ENCODE results near the gene RGS3.
A peak's percentile ranks its signal among the peaks of the same experiment; 100 is the strongest.

DNA sequence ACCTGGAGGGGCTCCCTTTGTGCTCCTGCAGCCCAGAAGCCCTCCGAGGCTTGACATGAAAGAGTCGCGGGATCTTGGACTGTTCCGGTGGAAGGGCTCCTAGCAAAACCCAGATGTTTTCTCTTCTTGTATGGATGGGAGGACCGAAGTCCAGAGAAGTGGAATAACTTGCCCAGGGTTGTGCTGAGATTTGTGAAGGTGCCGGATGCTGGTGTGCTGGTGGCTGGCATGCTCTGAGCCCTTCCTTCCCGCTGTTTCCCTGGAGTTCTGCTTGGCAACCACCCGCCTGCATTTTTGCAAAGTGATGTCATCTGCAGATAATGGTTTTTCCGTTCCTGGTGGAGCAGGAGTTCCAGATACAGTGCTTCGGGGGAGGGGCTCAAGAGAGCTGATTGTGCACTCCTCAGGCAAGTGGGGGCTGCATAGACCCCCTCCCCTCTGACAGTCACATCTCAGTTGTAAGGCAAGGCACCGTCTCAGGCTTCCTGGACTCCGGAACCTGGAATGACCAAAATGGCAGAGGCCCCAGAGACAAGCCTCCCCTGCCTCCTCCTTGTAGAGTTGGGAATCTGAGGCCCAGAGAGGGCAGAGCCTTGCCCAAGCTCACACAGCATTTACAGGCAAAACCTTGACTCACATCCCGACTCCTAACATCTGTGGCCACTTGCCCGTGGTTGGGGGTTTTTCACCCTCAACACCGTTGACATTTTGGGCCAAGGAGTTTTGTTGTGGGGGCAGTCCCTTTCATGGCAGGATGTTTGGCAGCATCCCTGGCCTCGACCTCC is 157.0 kb downstream of the RGS3 start:
- TF ChIP-seq ZNF24 (IDR thresholded peaks at IDR 0.05) = no peak
- no peak for TF ChIP-seq EP300 (IDR thresholded peaks at IDR 0.05; ENCODE audit: low read depth in 2 of 2, low read length in 2 of 2)
- TF ChIP-seq EP300 (CRISPR knock-in tag; IDR thresholded peaks at IDR 0.05; ENCODE audit: borderline replicate concordance) = no peak
- no peak for TF ChIP-seq XBP1 (CRISPR knock-in tag; IDR thresholded peaks at IDR 0.05)
- no peak for TF ChIP-seq CEBPG (CRISPR knock-in tag; IDR thresholded peaks at IDR 0.05)
- TF ChIP-seq, protein P1, sequence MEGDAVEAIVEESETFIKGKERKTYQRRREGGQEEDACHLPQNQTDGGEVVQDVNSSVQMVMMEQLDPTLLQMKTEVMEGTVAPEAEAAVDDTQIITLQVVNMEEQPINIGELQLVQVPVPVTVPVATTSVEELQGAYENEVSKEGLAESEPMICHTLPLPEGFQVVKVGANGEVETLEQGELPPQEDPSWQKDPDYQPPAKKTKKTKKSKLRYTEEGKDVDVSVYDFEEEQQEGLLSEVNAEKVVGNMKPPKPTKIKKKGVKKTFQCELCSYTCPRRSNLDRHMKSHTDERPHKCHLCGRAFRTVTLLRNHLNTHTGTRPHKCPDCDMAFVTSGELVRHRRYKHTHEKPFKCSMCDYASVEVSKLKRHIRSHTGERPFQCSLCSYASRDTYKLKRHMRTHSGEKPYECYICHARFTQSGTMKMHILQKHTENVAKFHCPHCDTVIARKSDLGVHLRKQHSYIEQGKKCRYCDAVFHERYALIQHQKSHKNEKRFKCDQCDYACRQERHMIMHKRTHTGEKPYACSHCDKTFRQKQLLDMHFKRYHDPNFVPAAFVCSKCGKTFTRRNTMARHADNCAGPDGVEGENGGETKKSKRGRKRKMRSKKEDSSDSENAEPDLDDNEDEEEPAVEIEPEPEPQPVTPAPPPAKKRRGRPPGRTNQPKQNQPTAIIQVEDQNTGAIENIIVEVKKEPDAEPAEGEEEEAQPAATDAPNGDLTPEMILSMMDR (CRISPR knock-in tag; IDR thresholded peaks at IDR 0.05) = no peak
- TF ChIP-seq ZNF234 (CRISPR knock-in tag; conservative IDR thresholded peaks at IDR 0.05) = no peak
- TF ChIP-seq TCF12 (IDR thresholded peaks at IDR 0.05) = no peak
- no peak for TF ChIP-seq TCF12 (CRISPR knock-in tag; IDR thresholded peaks at IDR 0.05)
- no peak for TF ChIP-seq HHEX (CRISPR knock-in tag; IDR thresholded peaks at IDR 0.05)
- TF ChIP-seq, protein P2, sequence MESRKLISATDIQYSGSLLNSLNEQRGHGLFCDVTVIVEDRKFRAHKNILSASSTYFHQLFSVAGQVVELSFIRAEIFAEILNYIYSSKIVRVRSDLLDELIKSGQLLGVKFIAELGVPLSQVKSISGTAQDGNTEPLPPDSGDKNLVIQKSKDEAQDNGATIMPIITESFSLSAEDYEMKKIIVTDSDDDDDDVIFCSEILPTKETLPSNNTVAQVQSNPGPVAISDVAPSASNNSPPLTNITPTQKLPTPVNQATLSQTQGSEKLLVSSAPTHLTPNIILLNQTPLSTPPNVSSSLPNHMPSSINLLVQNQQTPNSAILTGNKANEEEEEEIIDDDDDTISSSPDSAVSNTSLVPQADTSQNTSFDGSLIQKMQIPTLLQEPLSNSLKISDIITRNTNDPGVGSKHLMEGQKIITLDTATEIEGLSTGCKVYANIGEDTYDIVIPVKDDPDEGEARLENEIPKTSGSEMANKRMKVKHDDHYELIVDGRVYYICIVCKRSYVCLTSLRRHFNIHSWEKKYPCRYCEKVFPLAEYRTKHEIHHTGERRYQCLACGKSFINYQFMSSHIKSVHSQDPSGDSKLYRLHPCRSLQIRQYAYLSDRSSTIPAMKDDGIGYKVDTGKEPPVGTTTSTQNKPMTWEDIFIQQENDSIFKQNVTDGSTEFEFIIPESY (CRISPR knock-in tag; IDR thresholded peaks at IDR 0.05) = no peak
- TF ChIP-seq, protein P3, sequence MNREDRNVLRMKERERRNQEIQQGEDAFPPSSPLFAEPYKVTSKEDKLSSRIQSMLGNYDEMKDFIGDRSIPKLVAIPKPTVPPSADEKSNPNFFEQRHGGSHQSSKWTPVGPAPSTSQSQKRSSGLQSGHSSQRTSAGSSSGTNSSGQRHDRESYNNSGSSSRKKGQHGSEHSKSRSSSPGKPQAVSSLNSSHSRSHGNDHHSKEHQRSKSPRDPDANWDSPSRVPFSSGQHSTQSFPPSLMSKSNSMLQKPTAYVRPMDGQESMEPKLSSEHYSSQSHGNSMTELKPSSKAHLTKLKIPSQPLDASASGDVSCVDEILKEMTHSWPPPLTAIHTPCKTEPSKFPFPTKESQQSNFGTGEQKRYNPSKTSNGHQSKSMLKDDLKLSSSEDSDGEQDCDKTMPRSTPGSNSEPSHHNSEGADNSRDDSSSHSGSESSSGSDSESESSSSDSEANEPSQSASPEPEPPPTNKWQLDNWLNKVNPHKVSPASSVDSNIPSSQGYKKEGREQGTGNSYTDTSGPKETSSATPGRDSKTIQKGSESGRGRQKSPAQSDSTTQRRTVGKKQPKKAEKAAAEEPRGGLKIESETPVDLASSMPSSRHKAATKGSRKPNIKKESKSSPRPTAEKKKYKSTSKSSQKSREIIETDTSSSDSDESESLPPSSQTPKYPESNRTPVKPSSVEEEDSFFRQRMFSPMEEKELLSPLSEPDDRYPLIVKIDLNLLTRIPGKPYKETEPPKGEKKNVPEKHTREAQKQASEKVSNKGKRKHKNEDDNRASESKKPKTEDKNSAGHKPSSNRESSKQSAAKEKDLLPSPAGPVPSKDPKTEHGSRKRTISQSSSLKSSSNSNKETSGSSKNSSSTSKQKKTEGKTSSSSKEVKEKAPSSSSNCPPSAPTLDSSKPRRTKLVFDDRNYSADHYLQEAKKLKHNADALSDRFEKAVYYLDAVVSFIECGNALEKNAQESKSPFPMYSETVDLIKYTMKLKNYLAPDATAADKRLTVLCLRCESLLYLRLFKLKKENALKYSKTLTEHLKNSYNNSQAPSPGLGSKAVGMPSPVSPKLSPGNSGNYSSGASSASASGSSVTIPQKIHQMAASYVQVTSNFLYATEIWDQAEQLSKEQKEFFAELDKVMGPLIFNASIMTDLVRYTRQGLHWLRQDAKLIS (CRISPR knock-in tag; IDR thresholded peaks at IDR 0.05) = no peak
- TF ChIP-seq JUND (CRISPR knock-in tag; IDR thresholded peaks at IDR 0.05) = peak; percentile 97
- TF ChIP-seq, protein P4, sequence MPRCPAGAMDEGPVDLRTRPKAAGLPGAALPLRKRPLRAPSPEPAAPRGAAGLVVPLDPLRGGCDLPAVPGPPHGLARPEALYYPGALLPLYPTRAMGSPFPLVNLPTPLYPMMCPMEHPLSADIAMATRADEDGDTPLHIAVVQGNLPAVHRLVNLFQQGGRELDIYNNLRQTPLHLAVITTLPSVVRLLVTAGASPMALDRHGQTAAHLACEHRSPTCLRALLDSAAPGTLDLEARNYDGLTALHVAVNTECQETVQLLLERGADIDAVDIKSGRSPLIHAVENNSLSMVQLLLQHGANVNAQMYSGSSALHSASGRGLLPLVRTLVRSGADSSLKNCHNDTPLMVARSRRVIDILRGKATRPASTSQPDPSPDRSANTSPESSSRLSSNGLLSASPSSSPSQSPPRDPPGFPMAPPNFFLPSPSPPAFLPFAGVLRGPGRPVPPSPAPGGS (CRISPR knock-in tag; IDR thresholded peaks at IDR 0.05) = no peak
- TF ChIP-seq RAD21 (CRISPR knock-in tag; IDR thresholded peaks at IDR 0.05) = 0 out of 2 replicates have a peak, but pooled peaks have one; percentile 20
- no peak for TF ChIP-seq HNRNPLL (IDR thresholded peaks at IDR 0.05; ENCODE audit: low read depth, low read length, poor library complexity, severe bottlenecking)
